ENCODE measurements around the gene SGSM2.

Gene SGSM2

DNA sequence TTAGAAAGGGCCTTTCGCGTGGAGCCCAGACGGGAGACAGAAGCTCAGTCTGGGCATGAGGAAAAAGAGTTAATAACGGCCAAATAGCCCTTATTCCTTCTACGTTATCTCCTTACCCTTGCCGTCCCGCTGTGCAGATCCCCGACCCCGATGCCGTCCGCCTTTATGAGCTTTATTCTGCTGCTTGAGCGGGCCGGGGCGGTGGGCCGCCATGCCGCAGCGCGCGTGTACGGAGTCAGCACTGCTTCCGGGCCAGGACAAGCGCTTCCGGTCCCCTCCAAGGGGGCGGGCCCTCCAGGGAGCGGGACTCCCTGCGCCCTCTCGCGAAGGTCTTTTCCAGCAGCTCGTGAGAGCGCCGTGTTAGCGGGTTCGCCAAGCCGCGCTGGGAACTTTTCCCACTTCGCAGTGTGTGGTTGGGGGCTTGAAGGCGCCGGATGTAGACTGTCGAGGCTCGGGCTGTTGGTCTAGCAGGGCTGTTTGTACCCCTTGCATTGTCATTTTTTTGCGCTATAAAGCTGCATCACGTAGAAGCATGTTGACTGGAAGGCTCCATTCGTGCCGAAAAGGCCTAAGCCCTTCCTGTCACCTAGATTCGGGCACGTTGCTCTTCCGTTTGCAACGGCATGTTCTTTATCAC lies 968 bp upstream of the SGSM2 start, which contains the start of gene TSR1:
TSS of gene TSR1 (minus strand) at position 243 of the 637 bp plus-strand sequence. CDS start at position 213, 30 bp downstream.
- peak; percentile 85 for DNase-seq (ENCODE audit: low spot score)

DNA sequence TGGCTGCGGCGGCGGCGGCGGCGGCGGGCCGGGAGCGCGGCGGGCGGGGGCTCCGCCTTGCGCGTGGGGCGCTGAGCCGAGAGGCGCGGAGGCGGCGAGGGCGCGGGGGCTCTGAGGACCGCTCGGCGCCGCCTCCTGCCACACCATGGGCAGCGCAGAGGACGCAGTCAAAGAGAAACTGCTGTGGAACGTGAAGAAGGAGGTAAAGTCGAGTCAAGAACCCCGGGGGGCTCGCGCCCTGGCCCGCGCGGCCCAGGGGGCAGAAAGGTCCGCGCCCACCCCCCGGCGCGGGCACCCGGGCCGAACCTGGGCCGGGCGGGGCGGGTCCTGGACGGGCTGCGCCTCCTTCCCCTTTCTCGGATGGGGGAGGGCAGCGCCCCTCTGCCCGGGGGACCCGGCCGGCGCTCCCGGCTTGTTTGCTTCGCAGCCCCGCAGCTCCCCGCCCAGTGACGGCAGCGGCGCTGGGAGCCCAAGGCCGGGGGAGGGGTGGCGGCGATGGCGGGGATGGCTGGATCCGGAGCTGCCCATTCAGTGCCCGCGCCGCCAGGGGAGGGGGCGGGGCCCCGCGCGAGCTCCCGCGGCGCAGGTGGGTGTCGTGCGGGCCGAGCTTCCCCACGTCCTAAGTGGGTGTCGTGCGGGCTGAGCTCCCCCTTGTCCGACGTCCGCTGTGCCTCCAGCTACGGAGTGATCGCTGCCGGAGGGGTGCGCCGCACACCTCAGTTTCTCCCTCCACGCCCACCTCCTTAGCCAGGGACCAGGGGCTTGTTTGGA lies 428 bp downstream of the SGSM2 start:
- DNase-seq (ENCODE audit: low spot score), result peak; percentile 36

DNA sequence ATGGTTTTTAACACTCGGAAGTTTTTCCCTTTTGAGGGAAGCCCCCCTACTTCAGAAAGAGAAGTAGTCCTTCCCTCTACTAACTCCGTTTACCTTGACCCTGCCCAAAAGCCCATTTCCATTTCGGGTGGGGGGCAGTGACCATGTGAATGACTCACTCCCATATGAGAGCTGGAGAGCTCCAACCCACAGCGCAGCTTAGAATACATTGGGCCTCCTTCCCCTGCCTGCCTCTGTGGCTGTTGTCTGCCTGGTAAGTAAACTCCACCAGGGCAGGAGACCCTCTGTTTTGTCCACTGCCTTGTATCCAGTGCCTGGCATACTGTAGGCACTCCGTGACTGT lies 985 bp downstream of the SGSM2 start:
- no peak for DNase-seq (ENCODE audit: low spot score)

DNA sequence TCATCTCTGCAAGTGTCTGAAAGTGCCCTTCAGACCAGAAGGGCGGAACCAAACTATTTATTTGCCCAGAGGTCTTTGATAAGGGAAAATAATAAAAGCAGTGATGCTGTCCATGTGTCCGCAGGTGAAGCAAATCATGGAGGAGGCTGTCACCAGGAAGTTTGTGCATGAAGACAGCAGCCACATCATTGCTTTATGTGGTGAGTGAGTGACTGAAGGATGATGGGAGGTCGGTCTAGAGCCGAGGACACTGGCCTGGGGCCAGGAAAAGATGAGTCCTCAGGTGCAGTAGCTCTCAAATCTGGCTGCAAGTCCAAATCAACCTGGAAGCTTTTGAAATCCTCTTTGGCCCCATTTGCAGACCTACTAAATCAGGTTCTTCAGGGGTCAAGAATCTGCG lies 6.1 kb downstream of the SGSM2 start:
- DNase-seq (ENCODE audit: low spot score), result no peak

DNA sequence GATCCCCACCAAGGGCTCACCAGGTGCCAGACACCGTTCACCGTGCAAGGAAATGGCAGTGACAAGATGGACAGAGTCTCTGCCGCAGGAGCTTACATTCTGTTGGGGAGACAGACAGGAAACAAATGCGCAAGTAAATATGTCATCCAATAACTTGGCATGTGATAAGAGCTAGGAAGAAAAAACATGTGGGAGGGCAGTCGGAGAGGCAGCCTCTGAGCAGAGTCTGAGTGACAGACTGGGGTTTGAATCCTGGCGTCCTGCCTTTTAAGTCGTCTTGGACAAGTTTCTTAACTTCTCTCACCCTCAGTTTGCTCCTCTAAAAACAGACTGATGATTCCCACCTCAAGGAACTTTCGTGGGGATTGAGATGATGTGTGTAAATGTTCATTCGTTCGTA lies 7.2 kb downstream of the SGSM2 start:
- no peak for DNase-seq (ENCODE audit: low spot score)

DNA sequence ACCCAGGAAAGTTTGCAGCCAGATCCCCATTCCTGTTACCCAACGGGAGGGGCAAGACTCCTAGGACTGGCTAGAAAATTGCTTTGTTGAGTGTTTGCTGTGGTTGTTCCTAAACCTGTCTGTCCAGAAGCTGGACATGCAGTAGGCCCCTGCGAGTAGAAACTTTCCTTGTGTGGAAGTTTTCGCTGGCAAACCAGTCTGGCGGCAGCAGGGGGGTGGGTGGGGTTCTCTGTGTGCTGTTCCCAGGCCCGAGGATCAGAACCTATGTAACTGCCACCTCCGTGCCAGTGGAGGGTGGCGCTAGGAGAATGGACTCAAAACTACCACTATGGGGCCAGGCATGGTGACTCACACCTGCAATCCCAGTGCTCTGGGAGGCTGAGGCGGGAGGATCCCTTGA lies 9.2 kb downstream of the SGSM2 start:
- no peak for DNase-seq (ENCODE audit: low spot score)

DNA sequence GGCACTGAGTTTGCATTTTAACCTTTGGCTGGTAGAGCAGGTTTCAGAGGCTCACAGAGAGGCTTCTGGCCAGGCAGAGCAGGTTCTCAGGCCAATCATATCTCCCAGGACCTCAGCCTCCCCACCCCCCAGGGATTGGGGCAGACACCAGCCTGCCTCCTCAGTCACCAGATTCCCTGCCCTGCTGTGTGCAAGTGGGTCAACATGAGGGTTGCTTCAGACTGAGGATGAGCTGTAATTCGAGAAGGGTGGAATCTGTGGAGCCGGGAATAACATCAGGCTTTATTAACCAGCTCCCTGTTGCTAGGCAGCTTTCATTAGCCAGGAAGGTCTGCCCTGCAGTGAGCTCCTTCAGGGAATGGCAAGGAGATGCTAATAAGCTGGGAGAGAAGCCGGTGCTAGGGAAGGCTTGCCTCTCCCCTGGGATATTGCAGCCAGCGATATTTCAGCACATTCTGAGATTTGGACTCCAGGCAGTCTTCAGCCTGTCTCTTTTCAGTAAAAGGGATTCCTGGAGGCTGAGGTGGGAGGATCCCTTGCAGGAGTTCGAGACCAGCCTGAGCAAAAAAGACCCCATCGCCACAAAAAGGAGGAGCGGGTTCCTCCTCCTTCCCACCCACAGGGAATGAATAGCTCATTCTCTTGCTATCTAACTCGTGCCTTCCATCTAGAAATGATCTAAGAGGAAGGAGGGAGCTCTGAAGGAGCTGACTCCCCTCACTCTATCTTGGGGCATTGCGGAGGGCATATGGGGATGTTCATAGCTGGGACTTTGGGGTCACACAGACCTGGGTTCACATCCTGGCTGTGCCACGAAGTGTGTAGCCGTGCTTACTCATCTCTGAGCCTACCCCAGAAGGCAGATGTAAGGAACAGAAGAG lies 10.7 kb downstream of the SGSM2 start:
- DNase-seq (ENCODE audit: low spot score), result peak; percentile 41

DNA sequence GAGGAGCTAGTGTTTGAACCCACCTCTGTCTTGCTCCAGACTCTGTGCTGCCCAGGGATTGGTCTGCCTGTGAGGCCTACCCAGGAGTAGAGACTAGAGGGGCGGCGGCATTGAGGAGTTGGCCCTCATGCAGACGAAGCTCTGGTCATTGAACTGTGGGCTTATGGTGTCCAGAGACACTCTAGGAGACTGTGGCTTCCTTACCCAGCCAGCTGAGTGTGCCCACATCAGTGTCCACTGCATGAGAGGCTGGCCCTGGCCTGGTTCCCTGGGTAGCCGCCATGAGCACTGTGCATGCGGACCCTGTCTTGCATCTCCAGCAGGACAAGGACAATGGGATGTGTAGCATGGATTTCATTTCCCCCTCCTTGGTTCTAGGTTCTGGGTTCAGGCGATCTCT lies 14.0 kb downstream of the SGSM2 start:
- DNase-seq (ENCODE audit: low spot score), result no peak

DNA sequence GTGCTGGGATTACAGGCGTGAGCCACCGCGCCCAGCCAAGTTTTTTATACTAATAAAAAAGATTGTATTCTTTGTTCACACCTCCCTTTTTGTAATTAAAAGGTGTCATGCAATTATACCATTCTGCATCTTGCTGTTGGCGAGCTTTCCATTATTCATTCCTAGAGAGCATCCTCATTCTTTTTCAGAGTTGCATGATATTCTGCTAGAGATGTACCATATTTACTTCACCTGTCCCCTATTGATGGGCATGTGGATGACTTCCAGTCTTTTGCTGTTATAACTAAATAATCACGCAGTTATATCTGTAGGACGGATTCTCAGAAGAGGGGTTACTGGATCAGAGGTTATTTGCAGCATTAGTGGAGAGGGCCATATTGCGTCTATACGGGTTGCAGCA lies 17.0 kb downstream of the SGSM2 start:
- no peak for DNase-seq (ENCODE audit: low spot score)

DNA sequence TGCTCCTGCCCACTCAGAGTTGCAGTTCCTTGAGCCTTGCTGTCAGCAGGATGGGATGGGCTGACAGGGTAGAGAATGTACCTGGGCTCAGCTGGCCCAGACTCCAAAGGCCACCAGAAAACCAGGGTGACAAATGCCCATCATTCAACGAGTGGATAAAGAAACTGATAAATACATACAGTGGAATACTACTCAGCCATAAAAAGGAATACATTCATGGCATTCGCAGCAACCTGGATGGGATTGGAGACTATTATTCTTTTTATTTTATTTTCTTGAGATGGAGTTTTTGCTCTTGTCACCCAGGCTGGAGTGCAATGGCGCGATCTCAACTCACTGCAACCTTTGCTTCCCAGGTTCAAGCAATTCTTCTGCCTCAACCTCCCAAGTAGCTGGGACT lies 19.9 kb downstream of the SGSM2 start:
- DNase-seq (ENCODE audit: low spot score), result no peak

DNA sequence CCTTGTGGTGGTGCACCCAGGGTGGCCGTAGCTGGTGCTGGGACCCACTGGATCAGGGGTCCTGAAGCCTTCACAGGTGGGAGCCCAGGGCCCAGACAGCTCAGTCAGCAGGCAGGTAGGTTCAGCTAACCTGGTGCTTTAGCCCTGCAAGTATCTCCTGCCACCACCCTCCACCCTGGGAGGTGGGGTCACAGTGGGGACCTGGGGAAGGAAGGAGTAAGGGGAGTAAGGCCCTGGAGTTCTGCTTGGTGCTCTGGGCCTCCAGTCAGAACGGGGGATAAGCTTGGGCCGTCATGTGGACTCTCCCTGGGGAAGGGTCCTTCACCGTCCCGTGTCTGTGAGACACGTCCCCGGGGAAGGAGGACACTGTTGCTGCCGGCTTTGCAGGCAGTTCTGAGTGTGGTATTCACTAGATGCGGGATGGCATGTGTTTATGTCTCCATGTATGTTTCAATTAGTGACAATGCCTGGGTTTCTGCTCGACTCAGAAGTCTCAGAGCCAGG lies 20.7 kb downstream of the SGSM2 start:
- no peak for DNase-seq (ENCODE audit: low spot score)

DNA sequence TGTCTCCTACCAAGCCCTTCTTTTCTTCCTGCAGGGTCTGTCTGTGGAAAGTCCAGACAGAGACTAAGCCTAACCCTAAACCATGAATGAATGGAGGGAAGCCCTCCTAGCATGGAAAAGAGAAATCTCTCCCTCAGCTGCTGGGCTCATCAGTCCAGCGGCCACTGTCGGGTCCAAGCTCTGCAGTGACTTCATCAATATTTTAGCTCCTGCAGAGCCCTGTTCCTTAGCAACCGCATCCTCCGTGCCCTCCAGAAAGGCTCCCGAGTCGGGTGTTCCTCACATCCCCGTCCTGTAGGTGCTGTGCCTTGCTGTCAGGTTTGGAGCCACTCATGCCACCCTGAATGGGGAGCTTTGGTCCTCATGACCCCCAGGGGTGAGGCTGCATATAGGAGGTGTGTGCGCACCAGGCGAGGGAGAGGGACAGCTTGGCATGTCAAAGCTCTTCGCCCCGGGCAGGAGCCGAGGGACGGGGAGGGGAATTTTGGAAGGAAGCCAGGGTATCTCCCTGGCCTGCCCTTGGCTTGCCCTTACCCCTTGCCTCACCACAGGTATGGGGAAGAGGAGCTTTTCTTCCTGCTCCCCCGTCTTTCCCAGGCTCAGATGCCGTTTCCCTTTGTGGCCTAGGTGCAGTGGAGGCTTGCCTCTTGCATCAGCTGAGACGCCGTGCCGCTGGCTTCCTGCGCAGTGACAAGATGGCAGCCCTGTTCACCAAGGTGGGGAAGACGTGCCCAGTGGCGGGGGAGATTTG lies 23.9 kb downstream of the SGSM2 start:
- no peak for DNase-seq (ENCODE audit: low spot score)

DNA sequence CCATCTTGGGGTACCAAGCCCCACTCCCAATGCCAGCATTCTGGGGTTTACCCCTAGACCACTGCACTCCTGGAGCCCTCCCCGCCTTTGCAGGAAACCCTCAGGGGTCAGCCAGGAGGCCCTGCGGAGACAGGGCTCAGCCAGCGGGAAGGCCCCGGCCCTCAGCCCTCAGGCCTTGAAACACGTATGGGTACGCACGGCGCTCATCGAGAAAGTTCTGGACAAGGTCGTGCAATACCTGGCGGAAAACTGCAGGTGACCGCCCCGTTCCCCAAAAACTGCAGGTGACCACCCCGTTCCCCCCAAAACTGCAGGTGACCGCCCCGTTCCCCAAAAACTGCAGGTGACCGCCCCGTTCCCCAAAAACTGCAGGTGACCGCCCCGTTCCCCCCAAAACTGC lies 24.7 kb downstream of the SGSM2 start:
- no peak for DNase-seq (ENCODE audit: low spot score)

DNA sequence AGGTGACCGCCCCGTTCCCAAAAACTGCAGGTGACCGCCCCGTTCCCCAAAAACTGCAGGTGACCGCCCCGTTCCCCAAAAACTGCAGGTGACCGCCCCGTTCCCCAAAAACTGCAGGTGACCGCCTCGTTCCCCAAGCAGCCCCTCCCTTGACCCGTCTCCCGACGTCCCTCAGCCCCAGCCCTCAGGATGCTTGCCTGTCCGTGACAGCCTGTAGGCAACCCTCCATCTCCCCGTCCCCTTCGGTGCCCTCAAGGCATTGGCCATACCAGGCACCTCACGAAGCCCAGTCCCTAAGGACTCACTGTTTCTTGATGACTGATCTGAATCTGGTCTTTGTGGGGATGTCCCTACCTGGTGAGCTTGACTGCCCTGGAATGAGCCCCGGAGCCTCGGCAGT lies 25.1 kb downstream of the SGSM2 start:
- no peak for DNase-seq (ENCODE audit: low spot score)

DNA sequence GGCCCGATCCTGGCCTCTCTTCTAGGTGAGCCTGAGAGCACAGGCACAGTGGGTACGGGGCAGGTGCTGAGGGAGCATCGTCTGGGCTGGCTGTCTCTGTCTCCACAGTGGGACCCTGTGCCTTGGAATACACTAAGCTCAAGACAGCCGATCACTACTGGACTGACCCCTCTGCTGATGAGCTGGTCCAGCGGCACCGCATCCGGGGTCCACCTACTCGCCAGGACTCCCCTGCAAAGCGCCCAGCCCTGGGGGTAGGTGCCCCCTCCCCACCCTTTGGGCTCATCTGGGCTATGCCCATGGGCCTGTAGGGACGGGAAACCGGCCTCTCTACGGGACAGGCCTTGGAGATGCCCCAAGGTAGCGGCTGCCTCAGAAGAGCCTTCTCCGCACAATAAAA lies 25.6 kb downstream of the SGSM2 start:
- DNase-seq (ENCODE audit: low spot score), result no peak

DNA sequence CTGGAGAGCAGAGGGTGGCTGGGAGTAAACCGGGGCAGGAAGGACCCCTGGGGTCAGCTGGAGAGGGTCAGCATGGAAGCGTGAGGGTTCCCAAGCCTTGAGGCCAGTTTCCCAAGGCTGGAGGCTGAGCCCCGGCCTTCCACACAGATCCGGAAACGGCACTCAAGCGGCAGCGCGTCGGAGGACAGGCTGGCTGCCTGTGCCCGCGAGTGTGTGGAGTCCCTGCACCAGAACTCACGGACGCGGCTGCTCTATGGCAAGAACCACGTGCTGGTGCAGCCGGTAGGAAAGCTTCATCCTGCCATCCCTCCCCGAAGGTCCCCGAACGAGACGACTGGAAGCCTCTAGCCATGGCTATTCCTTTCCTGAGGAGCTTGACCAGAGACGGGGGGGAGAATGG lies 26.0 kb downstream of the SGSM2 start:
- DNase-seq (ENCODE audit: low spot score), result no peak

DNA sequence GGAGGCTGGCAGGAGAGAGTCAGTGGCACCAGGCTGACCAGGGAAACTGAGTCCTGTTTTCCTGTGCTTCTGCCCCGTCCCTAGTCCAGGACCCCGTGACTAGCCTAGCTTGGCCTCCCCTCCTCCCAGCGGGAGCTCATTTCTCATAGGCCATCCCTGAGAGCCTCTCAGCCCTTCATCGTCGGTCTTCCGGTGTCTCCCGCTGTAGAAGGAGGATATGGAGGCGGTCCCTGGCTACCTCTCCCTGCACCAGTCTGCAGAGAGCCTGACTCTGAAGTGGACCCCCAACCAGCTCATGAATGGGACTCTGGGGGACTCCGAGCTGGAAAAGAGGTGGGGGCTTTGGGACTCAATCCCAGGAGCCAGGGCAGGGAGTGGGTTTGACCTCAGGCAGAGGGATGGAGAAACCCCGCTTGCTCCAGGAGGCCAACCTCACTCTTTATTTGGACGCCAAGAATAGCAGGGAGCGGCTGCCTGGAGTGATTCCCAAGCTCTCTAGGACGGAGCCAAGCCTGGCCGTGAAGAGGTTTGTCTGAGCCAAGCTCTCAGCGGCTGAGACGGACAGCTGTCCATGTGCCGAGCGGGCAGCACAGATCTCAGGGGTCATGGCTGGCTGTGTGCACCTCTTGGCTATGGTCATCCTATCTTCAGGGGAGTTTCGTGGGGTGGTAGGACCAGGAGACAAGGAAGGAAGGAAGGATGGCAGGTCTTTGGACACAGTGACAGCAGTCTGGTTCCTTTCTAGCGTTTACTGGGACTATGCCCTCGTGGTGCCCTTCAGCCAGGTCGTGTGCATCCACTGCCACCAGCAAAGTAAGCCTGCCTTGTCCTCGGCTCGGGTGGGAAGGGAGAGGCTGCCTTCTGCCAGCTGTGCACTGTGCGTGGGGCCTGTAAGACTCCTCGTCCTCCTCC lies 26.8 kb downstream of the SGSM2 start:
- no peak for DNase-seq (ENCODE audit: low spot score)

DNA sequence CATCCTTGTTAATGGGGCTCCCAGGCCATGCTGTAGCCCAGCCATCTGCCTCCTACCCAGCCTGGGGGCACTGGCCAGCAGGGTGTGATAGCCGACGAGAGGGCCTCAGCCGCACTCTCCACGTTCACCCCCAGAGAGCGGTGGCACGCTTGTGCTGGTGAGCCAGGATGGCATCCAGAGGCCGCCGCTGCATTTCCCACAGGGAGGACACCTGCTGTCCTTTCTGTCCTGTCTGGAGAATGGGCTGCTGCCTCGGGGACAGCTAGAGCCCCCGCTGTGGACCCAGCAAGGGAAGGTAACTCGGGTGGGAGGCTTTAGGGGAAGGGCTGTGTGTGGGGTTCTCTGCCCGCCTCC lies 27.4 kb downstream of the SGSM2 start:
- DNase-seq (ENCODE audit: low spot score), result no peak

DNA sequence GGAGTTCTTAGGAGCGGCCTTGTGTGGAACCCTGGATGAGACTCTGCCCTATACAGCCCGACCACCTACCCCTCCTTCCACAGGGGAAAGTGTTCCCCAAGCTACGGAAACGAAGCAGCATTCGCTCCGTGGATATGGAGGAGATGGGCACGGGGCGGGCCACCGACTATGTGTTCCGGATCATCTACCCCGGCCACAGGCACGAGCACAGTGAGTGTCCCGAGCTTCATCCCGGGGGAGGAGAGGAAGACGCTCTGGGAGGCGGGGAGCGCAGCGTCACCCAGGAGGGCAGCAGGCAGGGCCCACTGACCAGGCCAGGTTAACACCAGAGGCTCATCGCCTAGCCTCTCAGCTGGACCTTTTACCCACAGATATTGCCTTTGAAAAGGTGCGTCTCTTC lies 27.8 kb downstream of the SGSM2 start:
- no peak for DNase-seq (ENCODE audit: low spot score)

DNA sequence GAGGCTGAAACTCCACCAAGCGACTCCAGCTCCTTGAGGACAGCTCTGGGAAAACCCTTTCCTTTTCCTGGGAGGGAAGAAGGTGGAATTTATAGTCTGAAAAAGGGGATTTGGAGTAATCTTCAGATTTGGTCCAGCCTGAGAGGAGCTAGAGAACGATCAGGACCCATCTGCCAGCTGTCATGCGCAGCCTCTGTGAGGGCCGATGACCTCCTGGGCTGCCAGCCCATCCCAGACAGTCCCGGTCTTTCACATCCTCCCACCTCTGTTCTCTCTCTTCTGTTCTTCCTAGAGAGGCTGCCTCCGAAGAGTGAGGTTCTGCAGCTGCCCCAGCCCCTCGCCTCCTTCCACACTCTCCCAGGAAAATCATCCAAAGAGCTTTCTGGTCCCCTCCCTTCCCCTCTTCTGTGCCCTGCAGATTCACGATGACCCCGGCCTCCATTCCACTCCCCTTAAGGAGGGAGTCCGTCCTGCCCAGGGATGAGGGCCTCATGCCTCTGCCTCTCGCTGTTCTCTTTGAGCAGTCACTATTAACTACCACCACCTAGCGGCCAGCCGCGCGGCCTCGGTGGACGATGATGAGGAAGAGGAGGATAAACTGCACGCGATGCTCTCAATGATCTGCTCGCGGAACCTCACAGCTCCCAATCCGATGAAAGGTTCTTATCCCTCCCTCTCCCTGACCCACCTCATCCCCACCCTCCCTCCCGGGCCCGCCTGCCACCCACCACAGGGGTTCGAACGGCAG lies 29.6 kb downstream of the SGSM2 start:
- no peak for DNase-seq (ENCODE audit: low spot score)
